Tibial artery (tissue), 4 donors: Measurements from ENCODE around the gene HOXD9.

Experiments used
- DNase-seq, 2 donors: peaks; one replicate each; pipeline ENCODE4 v3.0.0-alpha.2; 2019
- H3K27ac ChIP-seq, 2 donors: fragments of 200-600 bp; sonication (generic) in 1 of 2; 1 replicate in 1 of 2; 2 replicates in 1 of 2; pipeline ENCODE4 v1.5.1; 2018 to 2019; ENCODE audit warnings: mild to moderate bottlenecking in 1 of 2
- H3K27me3 ChIP-seq, 2 donors: fragments of 200-600 bp; sonication (generic) in 1 of 2; one replicate each; pipeline versions ENCODE4 v1.5.1 to v1.6.0; 2016 to 2019
- H3K36me3 ChIP-seq, 3 donors: fragments of 200-600 bp; sonication (generic) in 2 of 3; one replicate each; pipeline ENCODE4 v1.5.1; 2016 to 2019; ENCODE audit warnings: mild to moderate bottlenecking in 2 of 3
- H3K4me1 ChIP-seq, 4 donors: fragments of 200-600 bp; sonication (generic) in 2 of 4; 1 replicate in 3 of 4; 2 replicates in 1 of 4; pipeline ENCODE4 v1.5.1; 2016 to 2019
- H3K4me3 ChIP-seq, 2 donors: fragments of 200-600 bp; sonication (generic) in 1 of 2; 1 replicate in 1 of 2; 2 replicates in 1 of 2; pipeline ENCODE4 v1.5.1; 2018 to 2019; ENCODE audit warnings: mild to moderate bottlenecking in 2 of 2
- H3K9me3 ChIP-seq, 3 donors: fragments of 200-600 bp; sonication (generic) in 1 of 3; one replicate each; pipeline ENCODE4 v1.5.1; 2016 to 2019
- CTCF ChIP-seq, 2 experiments: fragments of 200-600 bp in 1 of 2; fragments of 450-650 bp in 1 of 2; IDR thresholded peaks; one replicate each; pipeline ENCODE4 v1.5.1; 2017 to 2019; ENCODE audit warnings: antibody characterized with exemption in 2 of 2, mild to moderate bottlenecking in 1 of 2, moderate library complexity in 1 of 2
- intact Hi-C: fragments of 100-400 bp; cut with DNase I; formaldehyde crosslinking; loops from one replicate; pipeline ENCODE4 v1.15.0; 2023; ENCODE audit warnings: low total_unique reads

Gene HOXD9

GRCh38 chr2:176165370-176166050 lies 43.0 kb downstream of the HOXD9 start:
- intact Hi-C loops: no loop called here
- Histone ChIP-seq H3K4me1 (peaks cover 0 to 36% (median 17%) of the 10 kb centered on the region in 4 donors), H3K36me3 (no peaks in the 10 kb centered on the region), H3K9me3 (peaks cover 0 to 7% (median 0%) of the 10 kb centered on the region in 3 donors), H3K27ac (no peak overlapping the region), H3K4me3 (peak overlapping the region in 1 of 2 donors; percentile 33), H3K27me3 (peaks cover 0 to 61% of the 10 kb centered on the region in 2 donors)
- no peak for TF ChIP-seq CTCF (IDR thresholded peaks at IDR 0.05)
- no peak for DNase-seq

GRCh38 chr2:176166272-176166671 lies 43.8 kb downstream of the HOXD9 start:
- Histone ChIP-seq H3K27me3 (peaks cover 0 to 59% of the 10 kb centered on the region in 2 donors), H3K27ac (no peak overlapping the region), H3K36me3 (no peaks in the 10 kb centered on the region), H3K4me3 (no peak overlapping the region), H3K4me1 (peaks cover 0 to 29% (median 14%) of the 10 kb centered on the region in 4 donors), H3K9me3 (peaks cover 0 to 7% (median 0%) of the 10 kb centered on the region in 3 donors)
- no peak for DNase-seq
- intact Hi-C loops: no loop called here
- TF ChIP-seq CTCF (IDR thresholded peaks at IDR 0.05): no peak

DNA sequence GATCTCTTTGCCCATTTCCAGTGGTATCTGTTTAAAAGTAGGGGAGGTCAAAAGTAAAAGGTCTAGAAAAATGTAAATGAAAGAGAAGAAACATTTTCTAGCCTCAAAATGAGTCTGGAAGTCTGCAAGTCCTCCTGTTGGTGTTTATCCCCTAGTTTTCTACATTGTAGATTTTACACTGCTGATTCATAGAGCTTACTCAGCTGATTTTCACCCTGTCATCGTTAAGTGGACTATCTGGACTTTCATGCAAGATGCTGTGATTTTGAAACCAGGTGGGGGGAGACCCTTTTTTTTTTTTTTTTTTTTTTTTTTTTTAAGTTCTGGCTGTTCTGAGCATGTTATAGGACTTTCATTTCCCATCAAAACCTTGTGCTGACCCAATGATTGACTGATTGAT lies 44.9 kb downstream of the HOXD9 start:
- Histone ChIP-seq H3K27me3 (peaks cover 0 to 67% of the 10 kb centered on the region in 2 donors), H3K4me1 (peaks cover 0 to 25% (median 16%) of the 10 kb centered on the region in 4 donors), H3K9me3 (peaks cover 0 to 7% (median 0%) of the 10 kb centered on the region in 3 donors), H3K4me3 (no peak overlapping the region), H3K36me3 (no peaks in the 10 kb centered on the region), H3K27ac (no peak overlapping the region)
- no peak for TF ChIP-seq CTCF (IDR thresholded peaks at IDR 0.05)
- DNase-seq: no peak
- intact Hi-C loops: no loop called here

DNA sequence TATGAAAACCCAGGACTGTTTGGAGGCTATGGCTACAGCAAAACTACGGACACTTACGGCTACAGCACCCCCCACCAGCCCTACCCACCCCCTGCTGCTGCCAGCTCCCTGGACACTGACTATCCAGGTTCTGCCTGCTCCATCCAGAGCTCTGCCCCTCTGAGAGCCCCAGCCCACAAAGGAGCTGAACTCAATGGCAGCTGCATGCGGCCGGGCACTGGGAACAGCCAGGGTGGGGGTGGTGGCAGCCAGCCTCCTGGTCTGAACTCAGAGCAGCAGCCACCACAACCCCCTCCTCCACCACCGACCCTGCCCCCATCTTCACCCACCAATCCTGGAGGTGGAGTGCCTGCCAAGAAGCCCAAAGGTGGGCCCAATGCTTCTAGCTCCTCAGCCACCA lies 46.7 kb downstream of the HOXD9 start:
- peaks cover 0 to 6% (median 0%) of the 10 kb centered on the region in 3 donors for H3K9me3 ChIP-seq
- H3K4me1 ChIP-seq: peaks cover 0 to 19% (median 11%) of the 10 kb centered on the region in 4 donors
- peaks cover 0 to 61% of the 10 kb centered on the region in 2 donors for H3K27me3 ChIP-seq
- H3K36me3 ChIP-seq: no peaks in the 10 kb centered on the region
- DNase-seq: no peak
- no peak overlapping the region for H3K4me3 ChIP-seq
- intact Hi-C loops: no loop called here
- no peak for TF ChIP-seq CTCF (IDR thresholded peaks at IDR 0.05)
- H3K27ac ChIP-seq: no peak overlapping the region

- H3K36me3 ChIP-seq: no peaks in the 10 kb centered on the region
- H3K4me3 ChIP-seq: no peak overlapping the region
- no peak overlapping the region for H3K27ac ChIP-seq
- no peak for TF ChIP-seq CTCF (IDR thresholded peaks at IDR 0.05)
- intact Hi-C loops: no loop called here
- DNase-seq: no peak
- H3K27me3 ChIP-seq: peaks cover 0 to 61% of the 10 kb centered on the region in 2 donors
- H3K4me1 ChIP-seq: peaks cover 0 to 15% (median 9%) of the 10 kb centered on the region in 4 donors
- H3K9me3 ChIP-seq: peaks cover 0 to under 1% (median 0%) of the 10 kb centered on the region in 3 donors
Observed at GRCh38 chr2:176169711-176170110, 47.2 kb downstream of the HOXD9 start.
